NCI-H1436 treated with DMSO at 0.1 percent for 48 hours (cell line): ENCODE results near the gene C2orf68.
"Not testable (repeated sequence)": the region's sequence is repeated elsewhere in the genome, so short reads cannot be mapped to it uniquely, and the experiment has no call there.

Experiments used
- DNase-seq: peaks from one replicate; lab custom pipeline; 2025; lab: John Stamatoyannopoulos, UW

Gene C2orf68

GRCh38 chr2:85628658-85629057, 16.8 kb upstream of the C2orf68 start:
- DNase-seq: no peak

- no peak for DNase-seq
Measured at GRCh38 chr2:85623991-85624390, 12.1 kb upstream of the C2orf68 start.

- no peak for DNase-seq
Measured at GRCh38 chr2:85621338-85621737, 9.5 kb upstream of the C2orf68 start.

DNA sequence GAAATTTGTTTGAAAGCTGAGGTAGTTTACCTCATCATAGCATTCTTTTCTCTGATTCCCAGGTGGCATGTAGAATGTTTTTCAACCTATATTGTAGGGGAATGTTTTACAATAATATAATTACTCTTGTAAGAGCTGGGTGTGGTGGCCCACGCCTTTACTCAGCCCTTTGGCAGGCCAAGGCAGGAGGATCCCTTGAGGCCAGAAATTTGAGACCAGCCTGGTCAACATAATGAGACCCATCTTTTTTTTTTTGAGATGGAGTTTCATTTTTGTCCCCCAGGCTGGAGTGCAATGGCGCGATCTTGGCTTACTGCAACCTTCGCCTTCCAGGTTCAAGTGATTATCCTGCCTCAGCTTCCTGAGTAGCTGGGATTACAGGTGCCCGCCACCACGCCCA, 7.8 kb upstream of the C2orf68 start:
- no peak for DNase-seq

DNA sequence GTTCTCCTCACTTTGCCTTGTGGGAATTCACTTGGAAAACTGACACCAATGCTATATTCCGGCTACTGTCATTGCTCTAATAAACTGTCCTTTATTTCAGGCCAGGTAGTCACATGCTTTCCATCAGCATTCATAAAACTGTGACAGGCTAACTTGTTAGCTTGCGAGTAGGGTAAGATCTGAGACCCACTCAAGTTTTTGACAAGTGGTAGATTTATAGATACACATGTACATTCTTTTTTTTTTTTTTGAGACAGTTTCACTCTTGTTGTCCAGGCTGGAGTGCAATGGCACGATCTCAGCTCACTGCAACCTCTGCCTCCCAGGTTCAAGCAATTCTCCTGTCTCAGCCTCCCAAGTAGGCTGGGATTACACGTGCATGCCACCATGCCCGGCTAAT, 5.9 kb upstream of the C2orf68 start:
- DNase-seq: not testable (repeated sequence)

DNA sequence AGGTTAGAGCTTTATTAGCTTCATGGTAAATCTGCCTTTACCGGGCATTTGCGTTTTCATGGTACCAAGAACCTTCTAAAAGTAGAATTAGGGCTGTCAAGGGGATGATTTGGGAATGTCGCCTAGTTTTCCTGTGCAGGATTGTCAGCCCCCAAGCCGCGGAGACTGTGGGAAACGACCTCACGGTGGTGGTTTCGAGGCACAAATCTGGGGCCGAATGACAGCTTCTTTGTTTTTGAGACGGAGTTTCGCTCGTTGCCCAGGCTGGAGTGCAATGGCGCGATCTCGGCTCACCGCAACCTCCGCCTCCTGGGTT, 3.5 kb upstream of the C2orf68 start:
- no peak for DNase-seq

GRCh38 chr2:85614757-85615156, 2.9 kb upstream of the C2orf68 start:
- DNase-seq: not testable (repeated sequence)

- DNase-seq: no peak
Measured at GRCh38 chr2:85613717-85614515, 2.0 kb upstream of the C2orf68 start.

GRCh38 chr2:85611217-85611704, 605 bp downstream of the C2orf68 start:
- no peak for DNase-seq

GRCh38 chr2:85607268-85608215, 4.3 kb downstream of the C2orf68 start:
- DNase-seq: no peak

DNA sequence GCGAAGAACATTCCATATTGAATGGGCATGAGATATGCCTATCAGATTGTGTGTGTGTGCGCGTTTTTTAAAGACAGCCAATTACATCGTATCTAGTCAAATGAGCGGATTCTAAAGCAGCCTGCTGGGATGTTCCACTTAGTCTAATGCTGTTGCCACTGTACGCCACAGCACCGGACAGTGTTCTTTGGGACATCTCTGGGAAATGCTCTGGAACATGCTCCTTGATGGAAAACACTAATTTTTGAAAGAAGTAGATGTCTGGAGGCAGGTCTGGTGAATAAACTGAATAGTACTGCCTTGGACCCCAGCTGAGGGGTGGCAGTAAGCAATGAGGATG, 5.8 kb downstream of the C2orf68 start:
- DNase-seq: no peak

DNA sequence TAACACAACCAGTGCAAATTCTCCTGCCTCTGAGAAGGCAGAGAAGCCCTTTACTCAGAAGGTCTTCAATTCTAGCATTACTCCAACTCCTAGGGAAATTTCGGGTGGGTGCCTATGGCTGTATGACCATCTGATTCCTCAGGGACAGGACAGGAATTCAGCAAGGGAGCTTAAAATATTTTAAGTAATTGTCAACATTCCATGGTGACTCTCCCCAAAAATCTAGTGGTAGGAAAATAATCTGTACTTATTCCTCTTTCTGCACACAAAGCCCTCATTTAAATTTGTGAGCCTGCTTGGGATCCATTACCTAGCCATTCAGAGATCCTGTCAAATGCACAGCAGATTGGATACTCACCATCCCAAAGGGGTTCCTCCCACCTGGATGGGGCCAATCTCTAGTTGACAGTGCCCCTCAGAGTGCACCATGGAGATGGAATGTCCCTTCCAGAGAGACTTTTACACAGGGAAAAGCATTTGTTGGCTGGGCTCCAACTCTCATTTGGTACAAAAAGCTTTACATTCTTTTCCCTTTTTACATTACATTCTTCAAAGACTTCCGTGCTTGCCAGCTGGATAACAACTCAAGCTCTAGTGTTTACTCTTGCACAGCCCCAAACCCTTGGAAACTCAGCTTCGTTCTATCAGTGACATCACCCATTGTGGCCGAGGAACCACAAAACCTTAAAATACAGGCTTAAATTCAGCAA, 6.3 kb downstream of the C2orf68 start:
- DNase-seq: no peak

- DNase-seq: no peak
Measured at GRCh38 chr2:85604568-85605339, 7.1 kb downstream of the C2orf68 start.

- DNase-seq: not testable (repeated sequence)
Measured at GRCh38 chr2:85604133-85604444, 7.8 kb downstream of the C2orf68 start.

GRCh38 chr2:85602476-85603234, 9.2 kb downstream of the C2orf68 start, which contains the start of gene TMEM150A:
TSS of gene TMEM150A (minus strand) at chr2:85602698. CDS start at chr2:85601948, 750 bp downstream.
- no peak for DNase-seq

GRCh38 chr2:85601771-85602475, 9.9 kb downstream of the C2orf68 start:
- DNase-seq: no peak

GRCh38 chr2:85600951-85601770, 10.7 kb downstream of the C2orf68 start:
- no peak for DNase-seq

- DNase-seq: no peak
Measured at GRCh38 chr2:85600235-85600575, 11.7 kb downstream of the C2orf68 start.

DNA sequence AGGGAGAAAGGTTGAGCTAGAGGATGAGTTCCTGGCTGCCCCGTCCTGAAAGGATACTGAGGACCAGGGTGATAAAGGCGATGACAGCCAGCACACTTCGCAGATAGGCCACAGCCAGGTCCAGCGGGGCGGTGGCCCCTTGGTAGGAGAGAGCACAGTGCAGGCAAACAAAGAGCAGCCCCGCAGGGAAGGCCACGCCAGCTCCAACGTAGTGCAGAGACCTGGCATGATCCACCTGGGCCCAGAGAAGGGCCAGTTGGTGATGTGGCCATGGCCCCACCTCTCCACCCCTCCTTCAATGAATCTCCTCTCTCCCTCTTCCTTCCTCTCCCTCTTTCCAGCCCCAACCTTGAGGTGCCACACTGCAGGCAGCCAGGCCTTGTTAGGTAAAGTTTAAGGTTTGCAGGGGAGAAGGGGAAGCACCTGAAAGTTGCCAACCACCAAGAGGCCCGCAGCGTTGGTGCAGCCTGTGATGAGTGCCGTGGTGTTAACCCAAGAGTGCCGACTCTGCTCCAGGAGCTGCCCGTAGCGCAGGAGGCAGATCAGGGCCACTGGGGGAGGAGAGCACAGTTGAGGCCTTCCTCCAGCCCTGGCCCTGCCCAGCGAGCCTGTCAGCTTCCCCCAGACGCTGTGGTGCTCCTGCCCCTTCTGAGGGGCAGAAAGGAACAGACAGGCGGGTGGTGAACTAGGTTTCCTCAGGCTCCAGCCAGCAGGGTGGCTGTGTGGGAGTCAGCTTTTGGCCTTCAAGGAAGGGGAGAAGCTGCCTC, 12.2 kb downstream of the C2orf68 start:
- DNase-seq: no peak
